Measurements from ENCODE around the gene C3orf22.

DNA sequence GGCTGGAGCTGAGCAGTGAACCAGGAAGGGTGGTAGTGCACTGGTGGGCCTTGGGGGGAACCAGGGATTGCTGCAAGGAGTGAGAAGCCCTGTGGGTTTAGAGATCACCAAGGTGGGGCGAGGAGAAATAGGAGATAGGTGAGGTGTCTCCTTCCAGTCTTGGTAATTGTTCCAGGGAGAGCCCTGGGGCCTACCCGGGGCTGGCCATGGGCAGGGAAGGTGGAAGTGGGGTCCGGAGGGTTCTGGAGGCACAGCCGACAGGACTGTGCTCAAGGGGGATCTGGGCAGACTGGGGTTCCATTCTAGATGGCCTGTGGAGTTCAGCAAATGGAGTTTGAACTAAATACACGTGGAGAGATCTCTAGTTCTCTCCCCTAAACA, 30.3 kb downstream of the C3orf22 start:
- no peak for TF ChIP-seq EZH2 (IDR thresholded peaks at IDR 0.05; ENCODE audit: low read length, missing control alignments)
- TF ChIP-seq, protein P1, sequence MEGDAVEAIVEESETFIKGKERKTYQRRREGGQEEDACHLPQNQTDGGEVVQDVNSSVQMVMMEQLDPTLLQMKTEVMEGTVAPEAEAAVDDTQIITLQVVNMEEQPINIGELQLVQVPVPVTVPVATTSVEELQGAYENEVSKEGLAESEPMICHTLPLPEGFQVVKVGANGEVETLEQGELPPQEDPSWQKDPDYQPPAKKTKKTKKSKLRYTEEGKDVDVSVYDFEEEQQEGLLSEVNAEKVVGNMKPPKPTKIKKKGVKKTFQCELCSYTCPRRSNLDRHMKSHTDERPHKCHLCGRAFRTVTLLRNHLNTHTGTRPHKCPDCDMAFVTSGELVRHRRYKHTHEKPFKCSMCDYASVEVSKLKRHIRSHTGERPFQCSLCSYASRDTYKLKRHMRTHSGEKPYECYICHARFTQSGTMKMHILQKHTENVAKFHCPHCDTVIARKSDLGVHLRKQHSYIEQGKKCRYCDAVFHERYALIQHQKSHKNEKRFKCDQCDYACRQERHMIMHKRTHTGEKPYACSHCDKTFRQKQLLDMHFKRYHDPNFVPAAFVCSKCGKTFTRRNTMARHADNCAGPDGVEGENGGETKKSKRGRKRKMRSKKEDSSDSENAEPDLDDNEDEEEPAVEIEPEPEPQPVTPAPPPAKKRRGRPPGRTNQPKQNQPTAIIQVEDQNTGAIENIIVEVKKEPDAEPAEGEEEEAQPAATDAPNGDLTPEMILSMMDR (conservative IDR thresholded peaks at IDR 0.05 in 1 of 2, IDR thresholded peaks at IDR 0.05 in 1 of 2; ENCODE audit: low read depth in 1 of 2, low read length in 2 of 2): no peak
